Erythroblast (primary cell): ENCODE data around the gene CYFIP1.

Experiments
- GATA1 ChIP-seq: IDR thresholded peaks from 2 replicates; pipeline ENCODE4 v1.6.1; 2011; ENCODE audit warnings: low read depth, mild to moderate bottlenecking, control low read depth, low read length, moderate library complexity
- POLR2A ChIP-seq: IDR thresholded peaks from 2 replicates; pipeline ENCODE4 v1.6.1; 2011; ENCODE audit warnings: mild to moderate bottlenecking, low read length

DNA sequence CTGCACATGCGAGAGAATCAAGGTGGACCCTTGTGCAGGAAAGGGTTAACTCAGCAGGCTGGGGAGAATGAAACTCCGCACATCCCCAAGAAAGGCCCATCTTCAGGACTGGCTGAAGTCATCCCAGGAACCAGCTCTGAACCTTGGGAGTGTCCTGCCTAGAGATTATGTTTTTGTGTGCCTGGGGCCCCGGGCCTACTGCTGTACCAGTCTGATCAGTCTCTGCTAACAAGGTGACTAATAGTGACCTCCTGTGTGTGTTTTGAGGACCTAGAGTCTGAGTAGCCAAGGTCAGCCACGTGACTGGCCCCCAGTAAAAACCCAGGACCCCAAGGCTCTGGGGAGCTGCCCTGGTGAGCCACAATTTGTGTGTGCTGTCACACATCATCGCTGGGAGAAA is 58.2 kb downstream of the CYFIP1 start:
- TF ChIP-seq POLR2A (no peak), GATA1 (no peak)
